GM21825 (cell line): ENCODE measurements around the gene YWHAE.
"Not testable (repeated sequence)": the region's sequence is repeated elsewhere in the genome, so short reads cannot be mapped to it uniquely, and the experiment has no call there.

Source experiments
- ATAC-seq: cut with Tn5 transposase; IDR thresholded peaks from one replicate; pipeline ENCODE4 v1.9.1; 2021; ENCODE audit warnings: mild to moderate bottlenecking, moderate library complexity; ENCODE audit not compliant: unreplicated experiment

YWHAE gene

DNA sequence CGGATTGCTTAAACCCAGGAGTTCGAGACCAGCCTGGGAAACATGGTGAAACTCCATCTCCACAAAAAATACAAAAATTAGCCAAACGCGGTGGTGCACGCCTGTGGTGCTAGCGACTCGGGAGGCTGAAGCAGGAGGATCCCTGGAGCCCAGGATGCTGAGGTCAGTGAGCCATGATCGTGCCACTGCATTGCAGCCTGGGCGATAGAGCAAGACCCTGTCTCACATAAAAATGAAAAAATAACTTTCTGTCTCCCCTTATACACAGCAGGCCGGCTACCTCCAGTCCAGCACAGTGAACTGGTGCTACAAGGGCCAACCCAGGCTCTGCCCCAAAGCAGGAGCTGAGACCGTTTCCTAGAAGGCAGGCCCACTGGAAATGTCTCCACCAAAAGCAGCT is 59.7 kb downstream of the YWHAE start:
- no peak for ATAC-seq

GRCh38 chr17:1331708-1332107 is 68.3 kb downstream of the YWHAE start:
- no peak for ATAC-seq

GRCh38 chr17:1329745-1330343 is 70.2 kb downstream of the YWHAE start:
- no peak for ATAC-seq

- no peak for ATAC-seq
These were observed 71.6 kb downstream of the YWHAE start for GRCh38 chr17:1328437-1328836.

DNA sequence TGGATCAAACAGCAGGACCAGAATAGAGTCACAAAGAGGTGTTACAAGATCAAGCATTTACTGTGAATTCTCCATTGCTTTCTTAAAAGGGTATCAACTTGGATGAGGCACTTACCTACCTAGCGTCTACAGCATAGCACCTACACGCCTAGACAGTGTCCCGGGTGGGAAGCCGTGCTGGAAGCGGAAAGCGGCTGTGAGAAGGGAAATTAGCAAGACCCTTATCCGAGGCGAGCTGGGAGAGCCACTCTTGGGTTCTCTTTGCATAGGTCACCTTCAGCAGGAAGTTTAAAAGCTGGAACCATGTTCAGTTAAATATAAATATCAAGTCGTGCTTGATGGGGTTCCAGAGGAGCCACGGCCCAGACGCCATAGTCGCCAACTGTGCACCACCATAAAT is 74.3 kb downstream of the YWHAE start:
- no peak for ATAC-seq

GRCh38 chr17:1324201-1324771 is 75.7 kb downstream of the YWHAE start:
- ATAC-seq: no peak

GRCh38 chr17:1323336-1323735 is 76.7 kb downstream of the YWHAE start:
- no peak for ATAC-seq

DNA sequence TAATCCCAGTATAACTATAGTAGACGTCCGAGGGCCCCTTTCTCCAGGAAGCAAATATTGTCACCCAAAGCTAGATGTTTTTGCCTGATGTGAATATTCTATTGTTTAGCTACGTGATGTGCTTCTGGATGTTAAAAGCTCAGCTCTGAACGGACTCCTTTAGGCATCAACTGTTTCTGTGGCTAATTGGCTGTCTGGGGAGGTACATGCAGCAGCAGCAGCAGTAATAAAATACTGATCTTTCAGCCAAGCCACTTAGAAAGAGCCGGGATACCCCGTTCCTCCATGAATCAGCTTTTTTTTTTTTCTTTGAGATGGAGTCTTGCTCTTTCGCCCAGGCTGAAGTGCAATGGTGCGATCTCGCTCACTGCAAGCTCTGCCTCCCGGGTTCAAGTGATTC is 77.5 kb downstream of the YWHAE start:
- no peak for ATAC-seq

DNA sequence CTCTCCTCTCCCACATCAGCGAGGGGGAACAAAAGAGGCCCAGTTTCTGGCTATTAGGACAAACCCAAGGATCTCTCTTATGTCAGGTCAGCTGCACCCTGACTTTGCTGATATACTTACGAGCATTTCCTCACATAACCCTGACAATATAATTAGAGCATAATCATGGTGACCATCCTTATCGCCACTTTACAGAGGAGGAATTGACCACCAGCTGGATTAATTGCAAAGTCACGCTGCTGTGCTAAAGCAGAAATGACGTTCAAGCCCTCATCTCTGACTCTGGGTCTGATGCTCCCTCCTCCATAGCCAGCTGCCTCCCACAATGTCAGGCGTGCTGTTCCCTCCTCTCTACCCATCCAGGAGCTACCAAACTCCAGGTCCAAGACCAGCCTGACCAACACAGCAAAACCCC is 78.0 kb downstream of the YWHAE start:
- no peak for ATAC-seq

- ATAC-seq: no peak
These were observed 84.1 kb downstream of the YWHAE start for GRCh38 chr17:1315891-1316403.

- no peak for ATAC-seq
These were observed 84.6 kb downstream of the YWHAE start for GRCh38 chr17:1315409-1315808.

DNA sequence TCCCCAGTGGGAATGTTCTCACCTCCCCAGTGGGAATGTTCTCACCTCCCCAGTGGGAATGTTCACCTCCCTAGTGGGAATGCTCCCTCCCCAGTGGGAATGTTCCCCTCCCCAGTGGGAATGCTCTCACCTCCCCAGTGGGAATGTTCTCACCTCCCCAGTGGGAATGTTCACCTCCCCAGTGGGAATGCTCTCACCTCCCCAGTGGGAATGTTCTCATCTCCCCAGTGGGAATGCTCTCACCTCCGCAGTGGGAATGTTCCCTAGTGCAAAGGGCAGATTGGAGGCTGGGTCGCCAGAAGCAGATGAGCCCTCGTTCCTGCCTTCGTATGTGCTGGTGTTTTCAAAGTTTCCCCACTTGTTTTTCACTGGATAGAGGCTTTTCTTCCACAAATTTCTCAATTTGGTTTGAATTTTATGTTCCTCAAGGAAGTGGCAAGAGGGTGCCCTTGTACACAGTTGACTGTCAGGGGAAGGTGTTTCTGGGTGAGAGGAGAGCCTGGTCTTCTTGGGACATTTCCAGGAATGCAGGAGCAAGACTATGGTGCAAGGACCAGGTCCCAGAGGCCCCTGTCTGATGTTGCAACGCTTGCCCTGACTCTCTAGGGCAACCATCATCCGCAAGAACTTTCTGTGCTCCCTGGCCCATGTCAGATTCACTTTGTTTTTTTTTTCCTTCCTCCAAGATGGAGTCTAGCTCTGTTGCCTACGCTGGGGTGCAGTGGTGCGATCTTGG is 86.6 kb downstream of the YWHAE start:
- ATAC-seq: no peak

DNA sequence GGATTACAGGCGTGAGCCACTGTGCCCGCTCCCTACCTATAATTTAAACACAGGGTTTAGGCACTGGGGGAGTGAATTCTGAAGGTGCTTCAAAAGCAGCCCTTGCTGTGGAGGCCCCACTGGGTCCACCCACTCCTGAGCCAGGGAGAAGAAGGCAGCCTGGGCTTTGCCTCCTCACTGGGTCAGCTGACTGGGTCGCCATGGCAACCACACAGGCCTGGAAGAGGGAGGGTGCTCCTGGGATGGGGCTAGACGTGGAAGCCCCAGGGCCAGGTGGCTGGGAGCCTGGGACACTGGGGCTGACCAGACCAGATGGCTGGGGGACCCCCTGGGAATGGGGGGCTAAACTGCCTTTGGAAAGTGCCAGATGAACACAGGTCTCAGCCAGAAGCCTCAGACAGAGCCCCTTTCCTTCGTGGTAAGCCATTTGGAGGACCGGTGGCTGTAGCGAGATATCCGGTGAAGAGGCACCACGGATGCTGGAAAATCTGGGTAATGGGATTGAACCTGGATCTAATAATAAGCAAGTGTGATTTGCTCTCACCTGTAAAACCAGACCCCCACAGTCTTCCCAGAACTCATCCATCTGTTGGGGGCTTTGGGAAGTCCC is 87.7 kb downstream of the YWHAE start:
- no peak for ATAC-seq

GRCh38 chr17:1307829-1308228 is 92.2 kb downstream of the YWHAE start:
- not testable (repeated sequence) for ATAC-seq

DNA sequence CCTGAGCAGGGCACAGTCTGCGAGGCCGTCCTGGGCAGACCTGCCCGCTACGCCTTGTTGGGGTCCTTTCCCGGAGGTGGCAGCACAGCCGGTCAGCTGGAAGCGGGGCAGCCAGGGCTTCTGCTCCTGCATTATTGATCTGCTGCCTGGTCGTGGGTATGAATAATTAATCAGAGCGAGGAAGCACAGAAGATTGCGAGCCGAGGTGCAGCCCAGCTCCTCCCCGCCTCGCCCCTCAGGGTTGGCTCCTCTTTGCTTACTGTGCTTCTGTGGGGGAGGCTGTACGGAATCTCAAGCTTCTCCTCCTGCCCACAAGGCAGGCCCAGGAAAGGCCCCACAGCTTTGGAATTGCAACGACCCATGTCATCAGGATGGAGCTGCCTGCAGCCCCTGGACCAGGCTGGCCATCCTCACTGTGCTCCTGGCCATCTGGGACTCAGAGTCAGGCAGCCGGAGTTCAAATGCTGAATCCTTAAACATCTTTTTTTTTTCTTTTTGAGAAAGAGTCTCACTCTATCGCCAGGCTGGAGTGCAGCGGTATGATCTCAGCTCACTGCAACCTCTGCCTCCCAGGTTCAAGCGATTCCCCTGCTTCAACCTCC is 95.0 kb downstream of the YWHAE start:
- no peak for ATAC-seq

DNA sequence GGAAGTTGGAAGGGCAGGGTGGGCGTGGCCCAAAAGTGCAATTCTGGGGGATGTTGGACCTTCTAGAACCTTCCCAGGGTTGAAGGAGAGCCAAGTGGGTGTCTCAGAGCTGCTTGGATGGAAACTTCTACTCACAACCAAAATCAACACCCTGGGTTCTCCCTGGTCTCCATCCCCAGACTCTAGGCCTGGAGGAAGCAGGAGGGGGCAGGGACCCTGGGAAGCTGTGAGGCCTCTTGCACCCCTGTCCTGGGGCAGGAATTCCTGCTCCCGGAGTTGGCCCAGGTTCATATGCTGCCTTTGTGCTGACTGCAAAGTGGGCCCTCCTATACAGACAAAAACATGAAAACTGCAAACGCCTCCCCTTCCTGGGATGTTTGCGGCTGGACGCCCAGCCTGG is 95.5 kb downstream of the YWHAE start:
- no peak for ATAC-seq

GRCh38 chr17:1302761-1303160 is 97.3 kb downstream of the YWHAE start:
- ATAC-seq: no peak

GRCh38 chr17:1301546-1301945 is 98.5 kb downstream of the YWHAE start:
- no peak for ATAC-seq

DNA sequence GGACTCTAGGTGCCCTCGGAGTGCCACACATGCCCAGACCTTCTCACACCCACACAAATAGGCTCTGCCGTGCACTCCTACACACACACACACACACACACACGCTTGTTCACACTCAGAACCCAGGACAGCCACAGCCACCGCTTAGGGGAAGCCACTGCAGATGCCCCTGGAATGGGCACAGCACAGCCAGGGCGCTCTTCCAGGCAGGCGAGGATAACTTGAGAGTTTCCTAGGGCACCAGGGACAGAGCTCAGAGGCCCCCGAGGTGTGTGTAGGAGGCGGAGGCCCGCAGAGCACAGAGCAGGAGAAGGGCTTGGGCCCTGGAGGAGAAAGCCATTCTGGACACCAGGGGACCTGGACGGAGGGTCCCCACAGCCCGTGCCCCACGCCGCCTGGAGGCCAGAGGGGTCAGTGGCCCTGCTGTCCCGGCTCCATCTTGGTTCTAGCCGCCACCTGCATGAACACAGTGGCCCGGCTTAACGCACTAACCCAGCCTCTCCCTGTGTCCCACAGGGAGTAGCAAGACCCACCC is 99.6 kb downstream of the YWHAE start:
- no peak for ATAC-seq

- no peak for ATAC-seq
These were observed 100.3 kb downstream of the YWHAE start for GRCh38 chr17:1299552-1300370.
